SJSA1 (cell line): ENCODE measurements around the gene PPP2R2C. TPM values are rescaled to one million over a fixed set of nuclear protein-coding genes. Genes with fewer than 3 reads are reported as not detected.

Experiments used
- DNase-seq, 2 experiments: peaks; one replicate each; pipeline ENCODE4 v3.0.0-alpha.2; 2015 to 2020; ENCODE audit warnings: low spot score in 2 of 2, low read depth in 1 of 2
- H3K27ac ChIP-seq: fragments of 250-450 bp; sonication (Bioruptor Pico); 2 replicates; pipeline ENCODE4 v1.5.1; 2020; ENCODE audit warnings: mild to moderate bottlenecking, moderate library complexity
- H3K27me3 ChIP-seq: fragments of 250-450 bp; sonication (Bioruptor Pico); replicated peaks from 2 replicates; pipeline ENCODE4 v1.5.1; 2020; ENCODE audit warnings: mild to moderate bottlenecking, moderate library complexity
- H3K36me3 ChIP-seq: fragments of 250-450 bp; sonication (Bioruptor Pico); 2 replicates; pipeline ENCODE4 v1.5.1; 2020; ENCODE audit warnings: mild to moderate bottlenecking
- H3K4me1 ChIP-seq: fragments of 250-450 bp; sonication (Bioruptor Pico); replicated peaks from 2 replicates; pipeline ENCODE4 v1.6.1; 2021; ENCODE audit warnings: mild to moderate bottlenecking
- H3K4me3 ChIP-seq: fragments of 250-450 bp; sonication (Bioruptor Pico); 2 replicates; pipeline ENCODE4 v1.5.1; 2020; ENCODE audit warnings: mild to moderate bottlenecking
- H3K9me3 ChIP-seq: fragments of 250-450 bp; sonication (Bioruptor Pico); replicated peaks from 2 replicates; pipeline ENCODE4 v1.5.1; 2020; ENCODE audit warnings: mild to moderate bottlenecking
- total RNA-seq: library from RNA; depleted of rRNA; stranded (reverse); fragments of >200 nt; shearing (Covaris generic); gene quantifications from 2 replicates; pipeline ENCODE4 v1.2.3, GENCODE V29; 2014; rRNA removed

Gene PPP2R2C
- total RNA-seq, 1 experiment from 2014 or later: not detected

- Histone ChIP-seq H3K4me3 (peak overlapping the region; percentile 88), H3K27me3 (no peaks in the 10 kb centered on the region; the same call in 1 of the 2 replicates), H3K9me3 (no peaks in the 10 kb centered on the region), H3K27ac (no peak overlapping the region), H3K36me3 (no peaks in the 10 kb centered on the region; the same call in 1 of the 2 replicates), H3K4me1 (peaks cover 46% of the 10 kb centered on the region)
- DNase-seq: no peak
Observed at GRCh38 chr4:6270636-6271121, 201.7 kb downstream of the PPP2R2C start.

Other genes starting within 250 kb of the PPP2R2C start
- 17.4 and 21.0 TPM in 2 replicates for gene WFS1, start 202.8 kb downstream of the PPP2R2C start, total RNA-seq
- 6.7 and 12.1 TPM in 2 replicates for gene MAN2B2, start 102.6 kb upstream of the PPP2R2C start, total RNA-seq
- 65.2 and 84.8 TPM in 2 replicates for gene MRFAP1, start 168.1 kb upstream of the PPP2R2C start, total RNA-seq
- not detected in 2 replicates for gene S100P, start 221.3 kb upstream of the PPP2R2C start, total RNA-seq
- gene MRFAP1L1, start 237.3 kb upstream of the PPP2R2C start, total RNA-seq: 37.4 and 41.0 TPM in 2 replicates
- gene BLOC1S4, start 243.6 kb upstream of the PPP2R2C start, total RNA-seq: 14.4 and 25.0 TPM in 2 replicates